Stomach (tissue), 19 donors: ENCODE data around the gene GP2. TPM values are rescaled to one million over a fixed set of nuclear protein-coding genes. Genes with fewer than 3 reads are reported as not detected.
A peak's percentile ranks its signal among the peaks of the same experiment; 100 is the strongest.

Experiments
- DNase-seq, 2 donors: peaks; one replicate each; pipeline versions ENCODE4 v3.0.0 to v3.0.0-alpha.2; 2013 to 2019
- H3K27ac ChIP-seq, 5 donors: fragments of 200-600 bp in 4 of 5; sonication (generic) in 4 of 5; one replicate each; pipeline ENCODE4 v1.5.1; 2013 to 2019; ENCODE audit warnings: mild to moderate bottlenecking in 1 of 5, moderate library complexity in 1 of 5
- H3K27me3 ChIP-seq, 3 donors: fragments of 200-600 bp; sonication (generic); one replicate each; pipeline ENCODE4 v1.5.1; 2017 to 2019; ENCODE audit warnings: mixed run types in 1 of 3
- H3K36me3 ChIP-seq, 4 donors: fragments of 200-600 bp; sonication (generic); 1 replicate in 3 of 4; 2 replicates in 1 of 4; pipeline ENCODE4 v1.5.1; 2016 to 2019
- H3K4me1 ChIP-seq, 4 donors: fragments of 200-600 bp; sonication (generic); one replicate each; pipeline ENCODE4 v1.5.1; 2016 to 2019
- H3K4me3 ChIP-seq, 4 donors: fragments of 200-600 bp; sonication (generic) in 3 of 4; one replicate each; pipeline ENCODE4 v1.5.1; 2016 to 2019; ENCODE audit warnings: mild to moderate bottlenecking in 1 of 4
- H3K9me3 ChIP-seq, 4 donors: fragments of 200-600 bp; sonication (generic); one replicate each; pipeline ENCODE4 v1.5.1; 2016 to 2019
- CTCF ChIP-seq, 7 experiments: fragments of 450-650 bp in 4 of 7; fragments of 200-600 bp in 3 of 7; sonication (generic) in 3 of 7; IDR thresholded peaks; one replicate each; pipeline ENCODE4 v1.5.1; 2016 to 2019; ENCODE audit warnings: antibody characterized with exemption in 7 of 7, control low read depth in 2 of 7, mild to moderate bottlenecking in 1 of 7
- EP300 ChIP-seq: sonication (generic); formaldehyde crosslinking; IDR thresholded peaks from one replicate; pipeline ENCODE4 v1.6.1; 2017; ENCODE audit warnings: antibody characterized with exemption
- POLR2A ChIP-seq, 4 donors: fragments of 450-650 bp; IDR thresholded peaks; one replicate each; pipeline ENCODE4 v1.6.1; 2016; ENCODE audit warnings: antibody characterized with exemption in 4 of 4, control low read depth in 2 of 4, mild to moderate bottlenecking in 1 of 4, moderate library complexity in 1 of 4
- POLR2AphosphoS5 ChIP-seq, 3 donors: sonication (generic); formaldehyde crosslinking; IDR thresholded peaks; one replicate each; pipeline ENCODE4 v1.6.1; 2016; ENCODE audit warnings: antibody characterized with exemption in 3 of 3
- whole genome bisulfite sequencing, 5 donors: extraction: QIAGEN DNeasy Blood & Tissue Kit in 3 of 5; methylation state at CpG; one replicate each; pipeline versions ENCODE4 v1.1.5 to v1.1.7; 2013 to 2018; 5-methylcytosine and 5-hydroxymethylcytosine counted together
- intact Hi-C: fragments of 100-400 bp; cut with DNase I; formaldehyde crosslinking; loops from one replicate; pipeline ENCODE4 v1.15.1; 2023; ENCODE audit warnings: low total_unique reads
- long read RNA-seq, 10 donors: transcript quantifications; one replicate each; lab custom pipeline, GENCODE V29; 2026
- polyA plus RNA-seq, 3 donors: library from polyadenylated mRNA; stranded (reverse); fragments of 200-250 nt; gene quantifications; one replicate each; pipeline ENCODE4 v1.2.3, GENCODE V29; 2013
- total RNA-seq, 5 donors: library from RNA; depleted of rRNA; stranded (reverse); fragments of >200 nt; gene quantifications; one replicate each; pipeline versions ENCODE4 v1.1.0 to v1.2.3, GENCODE V29; 2014 to 2016
- donor health status: healthy with polysubstance abuse.
- donor health status: Bipolar disorder and iron deficiency.
- donor health status: healthy.

Gene GP2
- total RNA-seq, result 10 to 100 TPM in 2 of 5 donors, 1 to 10 TPM in 2, under 1 TPM in 1; 0.55 to 53.3 (median 5.2) TPM
- 10 to 100 TPM in 2 of 3 donors, 1 to 10 TPM in 1; 6.7 to 47.5 (median 22.1) TPM for polyA plus RNA-seq
- long read RNA-seq, donor 1, partial matches to known transcripts, result 5 of 5 reads
- long read RNA-seq, donor 1, other reads (novel, unspliced or antisense), result 0 of 5 reads
- long read RNA-seq, donor 2, result 0 reads
- long read RNA-seq, donor 3, result 0 reads
- long read RNA-seq, donor 4, result 0 reads
- long read RNA-seq, donor 5, result 0 reads
- long read RNA-seq, donor 6, result 0 reads
- long read RNA-seq, donor 7, partial matches to known transcripts, result 0 of 2 reads
- long read RNA-seq, donor 7, other reads (novel, unspliced or antisense), result 0 of 2 reads
- long read RNA-seq, donor 8, result 0 reads
- long read RNA-seq, donor 9, result 0 reads
- long read RNA-seq, donor 10, result 0 reads

GRCh38 chr16:20327444-20328041 lies at the start of gene GP2:
GP2 (minus strand) TSS chr16:20327513; CDS start chr16:20326431, 1,082 bp downstream.
- H3K36me3 ChIP-seq, result no peaks in the 10 kb centered on the region
- peak; percentile 36 to 50 for DNase-seq
- no peak within 1 kb of the TSS for H3K4me3 ChIP-seq
- peak within 1 kb of the TSS in 3 of 5 donors; percentile 28 to 54 (median 33) for H3K27ac ChIP-seq
- TF ChIP-seq POLR2AphosphoS5 (IDR thresholded peaks at IDR 0.05) (peak in 2 of 3 donors; percentile 7 to 14), POLR2A (IDR thresholded peaks at IDR 0.05) (no peak)
- no peaks in the 10 kb centered on the region for H3K9me3 ChIP-seq
- peaks cover 0 to 15% (median 10%) of the 10 kb centered on the region in 4 donors for H3K4me1 ChIP-seq
- H3K27me3 ChIP-seq, result peaks cover 0 to 4% (median 0%) of the 10 kb centered on the region in 3 donors
- intact Hi-C loops, result no loop called here
- WGBS, 5 donors, result 47 to 67% (median 56%) methylated on average over 7 of the region's 7 CpGs

- no peaks in the 10 kb centered on the region for H3K4me1 ChIP-seq
- 81 to 90% (median 84%) methylated on average over 5 of the region's 5 CpGs for WGBS, 5 donors
- H3K27me3 ChIP-seq, result no peaks in the 10 kb centered on the region
- intact Hi-C loops, result no loop called here
- no peak overlapping the region for H3K27ac ChIP-seq
- no peaks in the 10 kb centered on the region for H3K9me3 ChIP-seq
- H3K4me3 ChIP-seq, result no peak overlapping the region
- H3K36me3 ChIP-seq, result no peaks in the 10 kb centered on the region
- DNase-seq, result no peak
- no peak for TF ChIP-seq POLR2A (IDR thresholded peaks at IDR 0.05)
- no peak for TF ChIP-seq POLR2AphosphoS5 (IDR thresholded peaks at IDR 0.05)
- no peak for TF ChIP-seq CTCF (IDR thresholded peaks at IDR 0.05)
- no peak for TF ChIP-seq EP300
Observed at GRCh38 chr16:20372701-20373100, 45.4 kb upstream of the GP2 start.

GRCh38 chr16:20369452-20370054 lies 42.2 kb upstream of the GP2 start:
- no peak for DNase-seq
- Histone ChIP-seq H3K4me3 (no peak overlapping the region), H3K4me1 (no peaks in the 10 kb centered on the region), H3K36me3 (no peaks in the 10 kb centered on the region), H3K9me3 (no peaks in the 10 kb centered on the region), H3K27ac (no peak overlapping the region), H3K27me3 (no peaks in the 10 kb centered on the region)
- TF ChIP-seq EP300 (no peak), CTCF (IDR thresholded peaks at IDR 0.05) (no peak), POLR2A (IDR thresholded peaks at IDR 0.05) (no peak), POLR2AphosphoS5 (IDR thresholded peaks at IDR 0.05) (no peak)
- intact Hi-C loops, result no loop called here
- WGBS, 5 donors, result 76 to 85% (median 82%) methylated on average over 9 of the region's 9 CpGs

- no peak for DNase-seq
- WGBS, 5 donors, result 81 to 93% (median 86%) methylated on average over 3 of the region's 3 CpGs
- no peak for TF ChIP-seq POLR2AphosphoS5 (IDR thresholded peaks at IDR 0.05)
- TF ChIP-seq CTCF (IDR thresholded peaks at IDR 0.05), result no peak
- TF ChIP-seq POLR2A (IDR thresholded peaks at IDR 0.05), result no peak
- no peak for TF ChIP-seq EP300
- Histone ChIP-seq H3K9me3 (no peaks in the 10 kb centered on the region), H3K27me3 (no peaks in the 10 kb centered on the region), H3K27ac (peak overlapping the region in 2 of 5 donors; percentile 12 to 54), H3K36me3 (no peaks in the 10 kb centered on the region), H3K4me1 (no peaks in the 10 kb centered on the region), H3K4me3 (no peak overlapping the region)
- intact Hi-C loops, result no loop called here
Observed at GRCh38 chr16:20364051-20364450, 36.7 kb upstream of the GP2 start.
